K562 (cell line): ENCODE results near the gene RNF126. TPM values are rescaled to one million over a fixed set of nuclear protein-coding genes. Genes with fewer than 3 reads are reported as not detected.

ENCODE experiments used
- BRCA1 ChIP-seq, 2 experiments: fragments of 450-650 bp in 1 of 2; sonication (generic) in 1 of 2; formaldehyde crosslinking in 1 of 2; IDR thresholded peaks; 2 replicates each; pipeline versions ENCODE4 v1.5.0 to v1.6.1; 2017 to 2020; ENCODE audit warnings: mild to moderate bottlenecking in 1 of 2, missing genetic modification reagents in 1 of 2
- CBFA2T3 ChIP-seq: fragments of 450-650 bp; IDR thresholded peaks from 2 replicates; pipeline ENCODE4 v1.6.1; 2017
- E2F4 ChIP-seq: sonication (generic); formaldehyde crosslinking; IDR thresholded peaks from 2 replicates; pipeline ENCODE4 v1.8.0; 2022; ENCODE audit warnings: mild to moderate bottlenecking, low read depth, missing genetic modification reagents
- HNRNPH1 ChIP-seq: fragments of 200-400 bp; formaldehyde crosslinking; optimal IDR thresholded peaks from 2 replicates; pipeline ENCODE3; 2017; ENCODE audit warnings: low read depth, mild to moderate bottlenecking, low read length, moderate library complexity
- MAZ ChIP-seq, 2 experiments: fragments of 450-650 bp in 1 of 2; sonication (generic) in 1 of 2; formaldehyde crosslinking; IDR thresholded peaks in 1 of 2; conservative IDR thresholded peaks in 1 of 2; 2 replicates each; pipeline versions ENCODE4 v1.4.0 to v1.5.0; 2020; ENCODE audit warnings: mild to moderate bottlenecking in 1 of 2, missing genetic modification reagents in 1 of 2
- MCM7 ChIP-seq, 2 experiments: fragments of 450-650 bp; IDR thresholded peaks; 2 replicates each; pipeline ENCODE4 v1.6.1; 2016 to 2018
- MIER1 ChIP-seq: fragments of 450-650 bp; IDR thresholded peaks from 2 replicates; pipeline ENCODE4 v1.6.1; 2016; ENCODE audit warnings: antibody characterized with exemption, mild to moderate bottlenecking, low read depth
- MTA2 ChIP-seq: fragments of 450-650 bp; IDR thresholded peaks from 2 replicates; pipeline ENCODE4 v1.6.1; 2016; ENCODE audit warnings: low read depth
- THRAP3 ChIP-seq: fragments of 450-650 bp; IDR thresholded peaks from 2 replicates; pipeline ENCODE4 v1.6.1; 2016; ENCODE audit warnings: mild to moderate bottlenecking, inconsistent platforms, borderline replicate concordance
- ZNF232 ChIP-seq: sonication (generic); formaldehyde crosslinking; IDR thresholded peaks from 2 replicates; pipeline ENCODE4 v1.8.0; 2022; ENCODE audit warnings: mild to moderate bottlenecking, missing genetic modification reagents
- ZNF75A ChIP-seq: fragments of 450-650 bp; formaldehyde crosslinking; IDR thresholded peaks from 2 replicates; pipeline ENCODE4 v1.4.0; 2020; ENCODE audit warnings: mild to moderate bottlenecking
- polyA plus RNA-seq, 8 experiments: library from polyadenylated mRNA; depleted of rRNA in 4 of 8; stranded (reverse) in 5 of 8; unstranded in 3 of 8; fragments of >200 nt; fragmentation: Nextera tagmentation in 2 of 8; fragmentation: Illumina TruSeq in 1 of 8; extraction: Ambion mirVana in 2 of 8; extraction: Trizol in 1 of 8; gene quantifications; 2 replicates each; pipeline versions ENCODE4 v1.2.1 to v1.2.3, GENCODE V29; 2011 to 2014; ENCODE audit warnings: inconsistent platforms in 1 of 8, missing spikeins in 1 of 8
- total RNA-seq, 7 experiments: library from RNA; depleted of rRNA in 6 of 7; stranded (reverse); fragments of >200 nt in 6 of 7; fragmentation: Illumina TruSeq in 2 of 7; extraction: Trizol in 2 of 7; gene quantifications; 2 replicates each; pipeline versions ENCODE4 v1.2.1 to v1.2.3, GENCODE V29; 2011 to 2021; ENCODE audit warnings: low replicate concordance in 1 of 7
- TF ChIP-seq, protein P1 (sequence below): fragments of 450-650 bp; IDR thresholded peaks from 2 replicates; pipeline ENCODE4 v1.6.1; 2016; ENCODE audit warnings: mild to moderate bottlenecking, moderate library complexity
- TF ChIP-seq, protein P2 (sequence below), 2 experiments: fragments of 450-650 bp; conservative IDR thresholded peaks; 2 replicates each; pipeline ENCODE4 v1.6.1; 2017; ENCODE audit warnings: mild to moderate bottlenecking in 2 of 2, moderate library complexity in 2 of 2

Gene RNF126
- total and polyA plus RNA-seq, 9 of the 15 experiments (the other 6 are each of a cell fraction or from before 2014, with no cell fraction given) = 0.27 to 101 (median 12.3) TPM

- TF ChIP-seq, protein P1, sequence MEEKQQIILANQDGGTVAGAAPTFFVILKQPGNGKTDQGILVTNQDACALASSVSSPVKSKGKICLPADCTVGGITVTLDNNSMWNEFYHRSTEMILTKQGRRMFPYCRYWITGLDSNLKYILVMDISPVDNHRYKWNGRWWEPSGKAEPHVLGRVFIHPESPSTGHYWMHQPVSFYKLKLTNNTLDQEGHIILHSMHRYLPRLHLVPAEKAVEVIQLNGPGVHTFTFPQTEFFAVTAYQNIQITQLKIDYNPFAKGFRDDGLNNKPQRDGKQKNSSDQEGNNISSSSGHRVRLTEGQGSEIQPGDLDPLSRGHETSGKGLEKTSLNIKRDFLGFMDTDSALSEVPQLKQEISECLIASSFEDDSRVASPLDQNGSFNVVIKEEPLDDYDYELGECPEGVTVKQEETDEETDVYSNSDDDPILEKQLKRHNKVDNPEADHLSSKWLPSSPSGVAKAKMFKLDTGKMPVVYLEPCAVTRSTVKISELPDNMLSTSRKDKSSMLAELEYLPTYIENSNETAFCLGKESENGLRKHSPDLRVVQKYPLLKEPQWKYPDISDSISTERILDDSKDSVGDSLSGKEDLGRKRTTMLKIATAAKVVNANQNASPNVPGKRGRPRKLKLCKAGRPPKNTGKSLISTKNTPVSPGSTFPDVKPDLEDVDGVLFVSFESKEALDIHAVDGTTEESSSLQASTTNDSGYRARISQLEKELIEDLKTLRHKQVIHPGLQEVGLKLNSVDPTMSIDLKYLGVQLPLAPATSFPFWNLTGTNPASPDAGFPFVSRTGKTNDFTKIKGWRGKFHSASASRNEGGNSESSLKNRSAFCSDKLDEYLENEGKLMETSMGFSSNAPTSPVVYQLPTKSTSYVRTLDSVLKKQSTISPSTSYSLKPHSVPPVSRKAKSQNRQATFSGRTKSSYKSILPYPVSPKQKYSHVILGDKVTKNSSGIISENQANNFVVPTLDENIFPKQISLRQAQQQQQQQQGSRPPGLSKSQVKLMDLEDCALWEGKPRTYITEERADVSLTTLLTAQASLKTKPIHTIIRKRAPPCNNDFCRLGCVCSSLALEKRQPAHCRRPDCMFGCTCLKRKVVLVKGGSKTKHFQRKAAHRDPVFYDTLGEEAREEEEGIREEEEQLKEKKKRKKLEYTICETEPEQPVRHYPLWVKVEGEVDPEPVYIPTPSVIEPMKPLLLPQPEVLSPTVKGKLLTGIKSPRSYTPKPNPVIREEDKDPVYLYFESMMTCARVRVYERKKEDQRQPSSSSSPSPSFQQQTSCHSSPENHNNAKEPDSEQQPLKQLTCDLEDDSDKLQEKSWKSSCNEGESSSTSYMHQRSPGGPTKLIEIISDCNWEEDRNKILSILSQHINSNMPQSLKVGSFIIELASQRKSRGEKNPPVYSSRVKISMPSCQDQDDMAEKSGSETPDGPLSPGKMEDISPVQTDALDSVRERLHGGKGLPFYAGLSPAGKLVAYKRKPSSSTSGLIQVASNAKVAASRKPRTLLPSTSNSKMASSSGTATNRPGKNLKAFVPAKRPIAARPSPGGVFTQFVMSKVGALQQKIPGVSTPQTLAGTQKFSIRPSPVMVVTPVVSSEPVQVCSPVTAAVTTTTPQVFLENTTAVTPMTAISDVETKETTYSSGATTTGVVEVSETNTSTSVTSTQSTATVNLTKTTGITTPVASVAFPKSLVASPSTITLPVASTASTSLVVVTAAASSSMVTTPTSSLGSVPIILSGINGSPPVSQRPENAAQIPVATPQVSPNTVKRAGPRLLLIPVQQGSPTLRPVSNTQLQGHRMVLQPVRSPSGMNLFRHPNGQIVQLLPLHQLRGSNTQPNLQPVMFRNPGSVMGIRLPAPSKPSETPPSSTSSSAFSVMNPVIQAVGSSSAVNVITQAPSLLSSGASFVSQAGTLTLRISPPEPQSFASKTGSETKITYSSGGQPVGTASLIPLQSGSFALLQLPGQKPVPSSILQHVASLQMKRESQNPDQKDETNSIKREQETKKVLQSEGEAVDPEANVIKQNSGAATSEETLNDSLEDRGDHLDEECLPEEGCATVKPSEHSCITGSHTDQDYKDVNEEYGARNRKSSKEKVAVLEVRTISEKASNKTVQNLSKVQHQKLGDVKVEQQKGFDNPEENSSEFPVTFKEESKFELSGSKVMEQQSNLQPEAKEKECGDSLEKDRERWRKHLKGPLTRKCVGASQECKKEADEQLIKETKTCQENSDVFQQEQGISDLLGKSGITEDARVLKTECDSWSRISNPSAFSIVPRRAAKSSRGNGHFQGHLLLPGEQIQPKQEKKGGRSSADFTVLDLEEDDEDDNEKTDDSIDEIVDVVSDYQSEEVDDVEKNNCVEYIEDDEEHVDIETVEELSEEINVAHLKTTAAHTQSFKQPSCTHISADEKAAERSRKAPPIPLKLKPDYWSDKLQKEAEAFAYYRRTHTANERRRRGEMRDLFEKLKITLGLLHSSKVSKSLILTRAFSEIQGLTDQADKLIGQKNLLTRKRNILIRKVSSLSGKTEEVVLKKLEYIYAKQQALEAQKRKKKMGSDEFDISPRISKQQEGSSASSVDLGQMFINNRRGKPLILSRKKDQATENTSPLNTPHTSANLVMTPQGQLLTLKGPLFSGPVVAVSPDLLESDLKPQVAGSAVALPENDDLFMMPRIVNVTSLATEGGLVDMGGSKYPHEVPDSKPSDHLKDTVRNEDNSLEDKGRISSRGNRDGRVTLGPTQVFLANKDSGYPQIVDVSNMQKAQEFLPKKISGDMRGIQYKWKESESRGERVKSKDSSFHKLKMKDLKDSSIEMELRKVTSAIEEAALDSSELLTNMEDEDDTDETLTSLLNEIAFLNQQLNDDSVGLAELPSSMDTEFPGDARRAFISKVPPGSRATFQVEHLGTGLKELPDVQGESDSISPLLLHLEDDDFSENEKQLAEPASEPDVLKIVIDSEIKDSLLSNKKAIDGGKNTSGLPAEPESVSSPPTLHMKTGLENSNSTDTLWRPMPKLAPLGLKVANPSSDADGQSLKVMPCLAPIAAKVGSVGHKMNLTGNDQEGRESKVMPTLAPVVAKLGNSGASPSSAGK = peak; percentile 86
- TF ChIP-seq HNRNPH1 = no peak
- no peak for TF ChIP-seq MTA2
- no peak for TF ChIP-seq BRCA1 (IDR thresholded peaks at IDR 0.05)
- no peak for TF ChIP-seq BRCA1 (CRISPR knock-in tag; IDR thresholded peaks at IDR 0.05)
- TF ChIP-seq, protein P2, sequence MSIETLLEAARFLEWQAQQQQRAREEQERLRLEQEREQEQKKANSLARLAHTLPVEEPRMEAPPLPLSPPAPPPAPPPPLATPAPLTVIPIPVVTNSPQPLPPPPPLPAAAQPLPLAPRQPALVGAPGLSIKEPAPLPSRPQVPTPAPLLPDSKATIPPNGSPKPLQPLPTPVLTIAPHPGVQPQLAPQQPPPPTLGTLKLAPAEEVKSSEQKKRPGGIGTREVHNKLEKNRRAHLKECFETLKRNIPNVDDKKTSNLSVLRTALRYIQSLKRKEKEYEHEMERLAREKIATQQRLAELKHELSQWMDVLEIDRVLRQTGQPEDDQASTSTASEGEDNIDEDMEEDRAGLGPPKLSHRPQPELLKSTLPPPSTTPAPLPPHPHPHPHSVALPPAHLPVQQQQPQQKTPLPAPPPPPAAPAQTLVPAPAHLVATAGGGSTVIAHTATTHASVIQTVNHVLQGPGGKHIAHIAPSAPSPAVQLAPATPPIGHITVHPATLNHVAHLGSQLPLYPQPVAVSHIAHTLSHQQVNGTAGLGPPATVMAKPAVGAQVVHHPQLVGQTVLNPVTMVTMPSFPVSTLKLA (conservative IDR thresholded peaks at IDR 0.05) = peak; percentile 49 to 69; a peak in 3 of 4 replicates
- TF ChIP-seq E2F4 (CRISPR knock-in tag) = no peak
- peak; percentile 57 to 74 for TF ChIP-seq MAZ (CRISPR knock-in tag; conservative IDR thresholded peaks at IDR 0.05 in 1 of 2, IDR thresholded peaks at IDR 0.05 in 1 of 2)
- no peak for TF ChIP-seq THRAP3
- no peak for TF ChIP-seq ZNF232 (CRISPR knock-in tag)
- TF ChIP-seq ZNF75A = no peak
- TF ChIP-seq MIER1 = no peak
- TF ChIP-seq MCM7 (IDR thresholded peaks at IDR 0.05) = no peak
- TF ChIP-seq CBFA2T3 = peak; percentile 76
These were observed 52.1 kb downstream of the RNF126 start (continued) for GRCh38 chr19:610801-611480.
